ENCODE data around the gene FBXO11. TPM values are rescaled to one million over a fixed set of nuclear protein-coding genes. Genes with fewer than 3 reads are reported as not detected.

Gene FBXO11
- total RNA-seq, 1 experiment from 2014 or later = 49.3 TPM

- H3K9me3 ChIP-seq (ENCODE audit: insufficient read depth, low read depth) = no peaks in the 10 kb centered on the region
- H3K4me1 ChIP-seq (replicated peaks; ENCODE audit: insufficient read depth) = no peaks in the 10 kb centered on the region
- peaks cover 71% of the 10 kb centered on the region for H4K20me1 ChIP-seq (ENCODE audit: insufficient read depth)
- H3K27me3 ChIP-seq (ENCODE audit: insufficient read depth, low read depth) = no peaks in the 10 kb centered on the region
- H3K4me3 ChIP-seq = no peak overlapping the region
- no peak for TF ChIP-seq CTCF (conservative IDR thresholded peaks at IDR 0.05)
- 0 out of 2 replicates have a peak, but pooled peaks cover 4% of the 10 kb centered on the region for H3F3A ChIP-seq (ENCODE audit: insufficient read depth, low read depth)
- no peak overlapping the region for H2AFZ ChIP-seq
- H3K79me2 ChIP-seq (ENCODE audit: low read depth) = peaks cover 49% of the 10 kb centered on the region
- no peak overlapping the region for H3K4me2 ChIP-seq
- 0 out of 2 replicates have a peak overlapping the region, but pooled peaks have one; percentile 2 for H3K27ac ChIP-seq
- BruUV-seq (replicated peaks) = no TSS peak
- H3K36me3 ChIP-seq (ENCODE audit: low read depth) = peaks cover 14% of the 10 kb centered on the region
- DNase-seq = no peak
- POLR2A ChIA-PET (ENCODE audit: unreplicated experiment) = no interaction called here
- no peaks in the 10 kb centered on the region for H3K9me2 ChIP-seq (ENCODE audit: insufficient read depth)
- intact Hi-C loops (cut with micrococcal nuclease; ENCODE audit: unreplicated experiment) = no loop called here
- CTCF ChIA-PET = no interaction called here
These were observed 63.5 kb downstream of the FBXO11 start for GRCh38 chr2:47842846-47843245.

- no peak overlapping the region for H2AFZ ChIP-seq
- TF ChIP-seq CTCF (conservative IDR thresholded peaks at IDR 0.05) (no peak), EZH2 (IDR thresholded peaks at IDR 0.05; ENCODE audit: low read depth) (no peak)
- no TSS peak for BruUV-seq (replicated peaks)
These were observed 67.6 kb downstream of the FBXO11 start for GRCh38 chr2:47838686-47839085.

GRCh38 chr2:47838249-47838648 lies 68.0 kb downstream of the FBXO11 start:
- ChIA-PET CTCF (no interaction called here), POLR2A (ENCODE audit: unreplicated experiment) (no interaction called here)
- H3K27me3 ChIP-seq (ENCODE audit: insufficient read depth, low read depth) = no peaks in the 10 kb centered on the region
- H4K20me1 ChIP-seq (ENCODE audit: insufficient read depth) = peaks cover 42% of the 10 kb centered on the region
- H3K4me1 ChIP-seq (replicated peaks; ENCODE audit: insufficient read depth) = no peaks in the 10 kb centered on the region
- H3K4me2 ChIP-seq = no peak overlapping the region
- H3K9me3 ChIP-seq (ENCODE audit: insufficient read depth, low read depth) = no peaks in the 10 kb centered on the region
- 0 out of 2 replicates have a peak, but pooled peaks cover 4% of the 10 kb centered on the region for H3F3A ChIP-seq (ENCODE audit: insufficient read depth, low read depth)
- H3K4me3 ChIP-seq = no peak overlapping the region
- H3K79me2 ChIP-seq (ENCODE audit: low read depth) = peaks cover 16% of the 10 kb centered on the region
- intact Hi-C loops (cut with micrococcal nuclease; ENCODE audit: unreplicated experiment) = no loop called here
- BruUV-seq (replicated peaks) = no TSS peak
- no peaks in the 10 kb centered on the region for H3K9me2 ChIP-seq (ENCODE audit: insufficient read depth)
- H3K27ac ChIP-seq = no peak overlapping the region
- H2AFZ ChIP-seq = no peak overlapping the region
- DNase-seq = no peak
- TF ChIP-seq CTCF (conservative IDR thresholded peaks at IDR 0.05) (no peak), EZH2 (IDR thresholded peaks at IDR 0.05; ENCODE audit: low read depth) (no peak)
- H3K36me3 ChIP-seq (ENCODE audit: low read depth) = peaks cover 40% of the 10 kb centered on the region

More at GRCh38 chr2:47838686-47839085, 67.6 kb downstream of the FBXO11 start:
- ChIA-PET CTCF (no interaction called here), POLR2A (ENCODE audit: unreplicated experiment) (no interaction called here)
- H3K9me2 ChIP-seq (ENCODE audit: insufficient read depth) = no peaks in the 10 kb centered on the region
- no peak overlapping the region for H3K4me3 ChIP-seq
- H3F3A ChIP-seq (ENCODE audit: insufficient read depth, low read depth) = 0 out of 2 replicates have a peak, but pooled peaks cover 4% of the 10 kb centered on the region
- H3K27ac ChIP-seq = no peak overlapping the region
- H3K79me2 ChIP-seq (ENCODE audit: low read depth) = peaks cover 20% of the 10 kb centered on the region
- H3K9me3 ChIP-seq (ENCODE audit: insufficient read depth, low read depth) = no peaks in the 10 kb centered on the region
- peaks cover 45% of the 10 kb centered on the region for H4K20me1 ChIP-seq (ENCODE audit: insufficient read depth)
- no peak overlapping the region for H3K4me2 ChIP-seq
- no peaks in the 10 kb centered on the region for H3K27me3 ChIP-seq (ENCODE audit: insufficient read depth, low read depth)
- peaks cover 36% of the 10 kb centered on the region for H3K36me3 ChIP-seq (ENCODE audit: low read depth)
- intact Hi-C loops (cut with micrococcal nuclease; ENCODE audit: unreplicated experiment) = no loop called here
- H3K4me1 ChIP-seq (replicated peaks; ENCODE audit: insufficient read depth) = no peaks in the 10 kb centered on the region
- peak in 1 of 2 experiments; percentile 16 for DNase-seq

All from PC-9 (cell line).